ENCODE measurements around the gene SGPL1.
"Not testable (repeated sequence)": the region's sequence is repeated elsewhere in the genome, so short reads cannot be mapped to it uniquely, and the experiment has no call there.

Gene SGPL1, protein sequence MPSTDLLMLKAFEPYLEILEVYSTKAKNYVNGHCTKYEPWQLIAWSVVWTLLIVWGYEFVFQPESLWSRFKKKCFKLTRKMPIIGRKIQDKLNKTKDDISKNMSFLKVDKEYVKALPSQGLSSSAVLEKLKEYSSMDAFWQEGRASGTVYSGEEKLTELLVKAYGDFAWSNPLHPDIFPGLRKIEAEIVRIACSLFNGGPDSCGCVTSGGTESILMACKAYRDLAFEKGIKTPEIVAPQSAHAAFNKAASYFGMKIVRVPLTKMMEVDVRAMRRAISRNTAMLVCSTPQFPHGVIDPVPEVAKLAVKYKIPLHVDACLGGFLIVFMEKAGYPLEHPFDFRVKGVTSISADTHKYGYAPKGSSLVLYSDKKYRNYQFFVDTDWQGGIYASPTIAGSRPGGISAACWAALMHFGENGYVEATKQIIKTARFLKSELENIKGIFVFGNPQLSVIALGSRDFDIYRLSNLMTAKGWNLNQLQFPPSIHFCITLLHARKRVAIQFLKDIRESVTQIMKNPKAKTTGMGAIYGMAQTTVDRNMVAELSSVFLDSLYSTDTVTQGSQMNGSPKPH

DNA sequence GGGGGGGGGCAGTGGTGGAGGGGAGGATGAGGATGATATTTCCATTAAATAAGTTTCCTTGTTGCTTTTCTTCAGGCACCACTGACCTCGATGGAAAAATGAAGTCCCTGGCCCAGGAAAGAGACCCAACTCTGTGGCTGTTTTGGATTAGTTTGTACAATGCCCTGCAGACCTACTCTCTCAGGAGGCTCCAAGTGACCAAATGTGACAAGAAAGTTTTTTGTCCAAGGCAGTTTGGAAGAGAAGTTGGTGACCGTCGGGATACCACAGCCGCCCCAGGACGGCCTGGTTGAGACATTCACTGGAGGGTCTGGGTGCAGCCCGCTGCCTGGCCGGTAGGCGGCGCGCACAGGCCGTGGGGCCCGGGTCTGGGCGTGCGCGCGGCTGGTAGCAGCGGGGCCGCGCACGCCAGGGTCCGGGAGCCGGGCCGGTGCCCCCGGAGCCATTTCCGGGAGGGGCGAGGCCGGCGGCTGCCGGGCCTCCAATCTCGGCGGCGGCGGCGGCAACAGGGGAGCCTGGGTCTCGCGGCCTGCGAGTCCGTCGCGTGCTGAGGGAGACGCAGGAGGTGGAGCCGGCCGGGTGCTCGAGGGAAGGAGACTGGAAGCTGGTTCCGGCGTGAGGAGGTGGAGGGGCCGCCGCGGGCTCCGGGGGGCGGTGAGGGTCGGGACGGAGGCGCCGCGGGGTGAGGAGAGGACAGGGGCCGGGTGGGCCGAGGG, at the start of gene SGPL1:
Gene SGPL1 (plus strand): TSS at position 445 of the 716 bp plus-strand sequence. CDS start 906 bp downstream, outside the sequence.
- no peak for FAIRE-seq

DNA sequence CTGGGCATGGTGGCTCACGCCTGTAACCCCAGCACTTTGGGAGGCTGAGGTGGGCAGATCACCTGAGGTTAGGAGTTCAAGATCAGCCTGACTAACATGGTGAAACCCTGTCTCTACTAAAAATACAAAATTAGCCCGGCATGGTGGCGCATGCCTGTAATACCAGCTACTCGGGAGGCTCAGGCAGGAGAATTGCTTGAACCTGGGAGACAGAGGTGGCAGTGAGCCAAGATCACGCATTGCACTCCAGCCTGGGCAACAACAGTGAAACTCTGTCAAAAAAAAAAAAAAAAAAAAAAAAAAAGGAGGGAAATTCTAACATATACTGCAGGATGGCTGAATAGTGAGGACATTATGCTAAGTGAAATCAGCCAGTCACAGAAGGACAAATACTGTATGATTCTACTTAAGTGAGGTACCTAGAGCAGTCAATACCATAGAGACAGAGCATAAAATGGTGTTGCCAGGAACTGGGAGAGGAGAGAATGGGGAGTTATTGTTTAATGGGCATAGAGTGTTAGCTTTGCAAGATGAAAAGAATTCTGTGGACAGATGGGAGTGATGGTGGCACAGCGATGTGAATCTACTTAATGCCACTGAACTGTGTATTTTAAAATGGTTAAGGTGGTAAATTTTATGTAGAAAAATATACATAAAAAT, 47.6 kb upstream of the SGPL1 start:
- not testable (repeated sequence) for FAIRE-seq

DNA sequence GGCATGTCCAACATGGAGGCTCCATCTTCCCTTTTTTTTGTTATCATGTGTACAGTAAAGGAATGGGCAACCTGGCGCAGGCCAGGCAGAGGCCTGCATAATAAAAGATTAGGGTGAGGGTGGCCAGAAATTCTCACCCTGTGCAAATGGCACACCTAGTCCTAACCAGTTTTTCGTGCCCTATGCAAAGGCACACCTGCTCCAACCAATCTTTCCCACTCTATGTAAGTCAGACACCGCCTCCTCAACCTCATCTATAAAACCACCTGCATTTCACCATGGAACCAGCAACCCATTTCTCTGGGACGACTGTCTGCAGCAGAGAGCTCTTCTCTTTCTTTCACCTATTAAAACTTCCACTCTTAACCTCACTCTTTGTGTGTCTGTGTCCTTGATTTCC, 46.6 kb upstream of the SGPL1 start:
- no peak for FAIRE-seq

DNA sequence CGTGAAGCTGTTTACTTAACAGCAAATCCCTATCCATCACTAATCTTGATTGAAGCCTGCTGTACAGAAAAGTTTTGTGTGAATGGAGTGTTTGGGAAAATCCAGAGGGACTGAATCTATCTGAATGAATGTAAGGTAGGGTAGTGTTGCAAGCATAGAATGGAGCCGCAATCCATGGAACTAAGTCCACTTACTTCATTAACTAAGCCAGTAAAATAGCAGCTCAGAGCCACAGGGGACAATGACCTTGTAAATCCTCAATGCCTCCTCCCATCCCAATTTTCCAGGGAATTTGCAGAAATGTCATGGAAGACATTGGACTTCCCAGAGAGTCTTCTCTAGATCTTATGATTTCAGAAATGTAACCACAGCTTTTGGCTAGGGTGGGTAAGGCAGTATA, 45.7 kb upstream of the SGPL1 start:
- no peak for FAIRE-seq

- not testable (repeated sequence) for FAIRE-seq
Measured at GRCh38 chr10:70770516-70770915, 45.2 kb upstream of the SGPL1 start.

- FAIRE-seq, result no peak
Measured at GRCh38 chr10:70771311-70772194, 44.2 kb upstream of the SGPL1 start.

- FAIRE-seq, result no peak
Measured at GRCh38 chr10:70772627-70773026, 43.1 kb upstream of the SGPL1 start.

DNA sequence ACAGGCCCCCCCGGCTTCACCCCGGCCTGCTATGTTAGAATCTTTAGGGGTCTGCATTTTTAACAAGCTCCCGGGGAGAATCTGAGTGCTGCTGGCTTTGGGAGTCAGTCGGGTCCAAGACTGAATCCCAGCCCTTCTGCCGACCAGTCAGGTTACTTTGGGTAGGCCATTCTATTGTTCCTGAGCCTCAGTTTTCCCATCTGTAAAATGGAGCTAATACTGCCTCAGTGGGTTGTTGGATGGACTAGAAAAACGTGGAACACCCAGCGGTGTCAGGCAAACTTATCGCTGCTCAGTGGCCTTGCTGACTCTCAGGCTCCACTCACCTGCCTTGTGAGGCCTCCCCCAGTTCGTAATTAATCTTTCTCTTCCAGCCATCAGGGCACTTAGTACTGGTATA, 42.3 kb upstream of the SGPL1 start:
- no peak for FAIRE-seq

DNA sequence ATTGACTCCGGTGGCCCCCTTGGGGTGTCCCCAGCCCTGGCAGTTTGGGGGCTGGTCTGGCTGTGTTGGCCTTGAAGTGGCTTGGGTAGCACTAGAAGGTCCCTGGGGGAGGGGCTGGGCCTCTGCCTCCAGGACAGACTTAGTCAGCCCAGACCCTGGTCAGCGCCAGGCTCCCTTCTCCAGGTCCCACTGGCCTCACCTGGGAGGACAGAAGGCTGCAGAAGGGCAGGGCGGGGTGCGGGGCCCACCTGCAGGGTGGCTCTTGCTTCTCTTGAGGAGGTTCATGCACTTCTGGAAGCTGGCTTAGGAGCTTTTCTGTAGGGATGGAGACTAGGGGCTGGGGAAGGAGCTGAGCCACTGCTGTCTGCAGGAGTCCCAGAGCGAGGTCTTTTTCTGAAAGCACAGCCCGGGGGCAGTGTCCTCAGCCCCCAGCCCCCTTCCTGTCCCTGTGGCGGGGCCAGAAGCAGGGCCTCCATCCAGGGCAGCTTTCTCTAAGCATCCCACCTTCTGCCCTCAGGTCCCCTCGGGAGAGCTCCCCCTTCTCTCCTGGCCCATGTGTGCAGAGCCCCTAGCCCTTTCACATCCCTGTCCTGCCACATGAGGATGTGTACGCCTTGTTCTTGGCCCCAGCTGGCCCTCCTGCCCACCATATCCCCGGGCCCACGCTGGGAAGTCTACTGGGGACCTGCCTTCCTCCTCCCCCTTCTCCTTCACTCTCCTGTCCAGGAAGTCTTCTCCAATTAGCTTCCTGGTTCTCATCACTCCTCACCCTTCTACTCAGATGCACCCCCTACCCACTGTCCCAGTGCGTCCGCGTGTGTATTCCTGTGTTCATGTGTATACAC, 41.6 kb upstream of the SGPL1 start:
- FAIRE-seq, result no peak

DNA sequence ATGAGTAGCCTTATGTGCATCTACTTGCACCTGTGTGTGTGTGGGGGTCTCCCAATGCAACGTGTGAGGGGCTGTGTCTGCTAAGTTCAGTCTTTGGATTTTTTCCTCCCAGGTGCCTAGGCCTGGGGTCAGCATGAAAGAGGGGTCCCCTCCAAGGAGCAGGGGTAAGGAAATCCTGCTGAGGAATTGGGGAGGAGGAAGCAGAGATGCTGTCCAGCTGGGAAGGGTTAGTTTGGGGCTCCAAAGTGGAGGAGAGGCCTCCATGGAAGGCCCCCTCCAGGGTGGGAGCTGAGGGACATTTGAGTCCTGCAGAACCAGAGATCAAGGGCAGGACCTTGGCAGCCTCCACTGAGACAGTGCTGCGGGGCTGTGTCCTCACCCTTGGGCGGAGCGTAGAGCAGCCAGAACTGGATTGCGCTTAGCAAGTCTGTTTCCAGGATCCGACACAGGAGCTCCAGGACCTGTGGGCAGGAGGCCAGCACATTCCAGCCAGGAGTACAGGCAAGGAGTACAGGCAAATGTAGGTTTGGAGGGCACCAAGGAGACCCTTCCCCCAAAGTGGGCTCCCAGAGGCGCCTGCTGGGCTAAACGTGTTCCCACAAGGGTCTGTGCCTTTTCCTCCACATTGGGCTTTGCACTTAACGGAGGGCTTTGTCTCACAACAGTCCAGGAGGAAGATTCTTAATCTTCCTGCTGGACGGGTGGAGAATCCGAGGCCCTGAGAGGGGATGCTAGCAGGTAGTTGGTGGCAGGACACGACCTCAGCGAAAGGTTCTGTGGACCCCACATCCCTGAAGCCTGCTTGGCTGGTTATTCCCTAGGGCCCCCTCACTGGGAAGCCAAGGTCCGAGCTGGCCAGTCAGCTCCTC, 40.7 kb upstream of the SGPL1 start:
- FAIRE-seq, result no peak

- no peak for FAIRE-seq
Measured at GRCh38 chr10:70775679-70776454, 39.9 kb upstream of the SGPL1 start.

- no peak for FAIRE-seq
Measured at GRCh38 chr10:70776455-70777005, 39.2 kb upstream of the SGPL1 start.

DNA sequence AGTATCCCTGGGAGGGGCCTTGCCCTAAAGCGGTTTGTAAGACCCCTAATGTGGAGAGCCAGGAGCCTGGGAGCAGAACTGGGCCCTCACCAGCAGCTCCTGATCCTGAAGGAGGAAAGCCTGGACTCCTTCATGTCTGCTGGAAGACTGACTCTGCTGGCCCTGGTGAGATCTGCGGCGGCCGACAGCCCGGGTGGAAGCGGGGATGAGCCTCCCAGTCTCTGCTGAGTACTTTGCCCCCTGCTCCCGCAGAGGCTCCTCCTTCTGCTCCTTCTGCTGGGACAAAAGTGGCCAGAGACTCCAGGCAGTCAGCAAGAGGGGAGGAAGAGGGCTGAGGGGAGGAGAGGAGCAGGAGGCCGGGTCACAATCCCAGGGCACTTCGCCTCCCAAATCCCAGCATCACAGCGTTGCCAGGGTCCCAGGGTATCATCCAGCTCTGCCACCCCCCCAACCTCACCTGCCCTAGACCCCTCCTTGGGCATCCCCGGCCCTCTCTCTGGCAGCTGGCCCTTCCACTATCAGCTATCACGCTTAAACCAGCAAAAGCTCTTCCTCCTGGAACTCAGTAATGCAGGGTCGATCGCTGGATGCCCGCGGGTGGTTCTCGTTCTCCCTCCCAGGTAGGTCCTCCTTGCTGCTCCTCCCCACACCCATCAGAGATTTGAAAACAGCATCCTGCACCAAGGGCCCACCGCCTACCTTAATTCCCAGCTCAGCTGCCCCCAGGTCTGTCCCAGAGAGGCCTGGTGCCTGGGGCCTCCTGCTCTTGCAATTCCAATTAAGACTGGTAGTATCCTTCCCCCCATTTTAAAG, 38.5 kb upstream of the SGPL1 start:
- FAIRE-seq, result no peak

- FAIRE-seq, result no peak
Measured at GRCh38 chr10:70778267-70778924, 37.4 kb upstream of the SGPL1 start.

- FAIRE-seq, result no peak
Measured at GRCh38 chr10:70779088-70779487, 36.7 kb upstream of the SGPL1 start.

DNA sequence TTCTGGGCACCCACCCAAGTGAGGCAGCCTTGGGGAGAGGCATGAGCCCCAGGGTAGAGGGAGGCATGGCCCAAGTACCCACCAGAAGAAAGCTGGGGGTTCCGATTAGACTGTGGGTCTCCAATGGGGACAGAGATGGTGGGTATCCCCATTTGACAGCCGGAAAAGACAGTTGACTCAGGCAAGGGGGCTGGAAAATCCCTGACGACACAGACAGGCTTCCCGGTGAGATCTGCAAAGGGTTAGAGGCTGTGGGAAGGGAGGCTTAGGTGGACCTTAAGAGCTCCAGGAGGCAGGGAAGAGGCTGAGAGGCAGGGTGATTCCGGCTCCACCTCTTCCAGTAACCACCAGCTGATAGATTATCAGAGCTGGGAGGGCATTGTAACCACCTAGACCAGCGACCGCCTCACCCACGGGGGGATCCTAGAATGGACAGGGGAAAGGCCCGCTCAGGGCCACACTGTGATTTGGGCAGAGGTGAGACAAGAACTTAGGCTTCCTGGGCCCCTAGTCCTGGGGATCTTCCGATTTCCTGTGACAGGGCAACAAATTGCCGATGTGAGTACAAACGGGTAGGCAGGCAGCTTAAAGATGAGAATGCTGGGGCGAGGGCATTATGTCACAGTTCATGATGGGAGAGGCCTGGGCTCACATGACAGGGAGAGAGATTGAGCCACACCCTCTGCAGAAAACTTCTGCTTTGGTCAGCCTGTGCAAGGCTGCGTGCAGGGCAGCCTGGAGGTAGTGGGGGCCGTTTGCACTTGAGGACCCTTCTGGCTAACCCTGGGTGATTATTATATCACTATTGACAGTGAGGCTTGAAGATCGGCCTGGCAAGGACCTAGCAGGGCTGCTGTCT, 36.0 kb upstream of the SGPL1 start:
- FAIRE-seq, result no peak

DNA sequence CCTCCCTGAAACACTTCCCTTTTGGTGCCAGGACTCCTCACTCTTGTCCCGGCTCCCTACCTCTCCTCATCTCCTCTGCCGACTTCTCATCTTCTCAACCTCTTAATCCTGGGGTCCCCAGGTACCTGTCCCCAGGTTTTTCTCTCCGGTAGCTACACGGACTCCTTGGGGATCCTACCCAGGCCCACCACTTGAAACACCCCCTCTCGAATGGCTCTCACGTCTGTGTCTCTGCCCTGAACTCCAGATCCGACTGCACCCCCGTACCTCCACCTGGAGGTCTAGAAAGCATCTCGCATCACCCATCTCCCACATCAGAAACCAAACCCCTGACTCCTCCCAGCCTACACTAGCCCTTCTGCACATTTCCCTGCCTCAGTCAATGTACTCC, 35.4 kb upstream of the SGPL1 start:
- FAIRE-seq, result no peak

Measured in endometrium (tissue), 2 donors.